ENCODE results near the gene DIMT1. TPM values are rescaled to one million over a fixed set of nuclear protein-coding genes. Genes with fewer than 3 reads are reported as not detected.

The DIMT1 gene
- total RNA-seq, result 23.7 and 29.1 TPM in 2 replicates

DNA sequence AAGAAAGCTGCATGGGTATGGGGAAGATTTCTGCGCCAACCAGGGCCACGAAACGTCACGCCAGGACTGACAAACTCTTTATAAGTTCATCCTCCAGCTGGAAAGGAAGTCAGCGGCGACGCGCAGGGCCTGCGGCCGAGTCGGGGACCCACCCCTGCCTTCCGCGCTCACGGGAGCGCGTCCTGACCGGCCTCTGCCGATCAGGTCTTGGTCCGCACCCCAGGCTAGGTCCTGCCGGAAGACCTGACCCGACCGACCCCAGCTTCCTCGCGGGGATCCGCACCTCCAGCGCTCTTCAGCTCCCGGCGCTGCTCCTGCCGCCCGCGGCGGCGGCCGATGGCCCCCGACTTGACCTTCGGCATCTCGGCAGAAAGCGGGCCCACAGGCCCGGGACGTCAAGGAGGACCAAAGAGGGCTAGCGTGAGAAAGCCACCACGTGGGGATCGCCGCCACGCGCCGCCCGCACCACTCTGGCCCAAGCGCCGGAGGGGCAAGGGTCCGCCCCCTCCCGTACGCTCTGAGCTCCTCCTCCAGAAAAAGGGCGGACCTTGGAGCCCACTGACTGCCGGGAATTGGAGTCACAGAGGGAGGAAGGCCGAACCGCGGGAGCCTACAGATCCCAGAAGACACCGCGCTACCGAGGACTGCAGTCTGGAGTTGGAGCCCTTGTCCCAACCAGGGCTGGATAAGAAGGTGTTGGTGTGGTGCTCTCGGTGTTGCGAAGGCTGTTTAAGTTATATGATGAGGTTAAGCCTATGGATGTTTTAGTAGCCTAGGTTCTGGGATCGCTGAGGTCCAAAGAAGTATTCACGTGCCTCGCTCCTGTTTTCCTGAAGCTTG is at the start of gene DIMT1:
Gene DIMT1 (minus strand): TSS at position 495 of the 840 bp plus-strand sequence. CDS start 133 bp downstream, at position 362.

GRCh38 chr5:62412549-62413329 is 9.0 kb upstream of the DIMT1 start, which contains the start of gene IPO11:
TSS of gene IPO11 (plus strand) at chr5:62412763. CDS start at chr5:62437280, 24,517 bp downstream.

Other genes starting within 250 kb of the DIMT1 start
- gene KIF2A, start 97.7 kb downstream of the DIMT1 start, total RNA-seq, result 45.0 and 53.0 TPM in 2 replicates
- 23.1 and 24.3 TPM in 2 replicates for gene IPO11, start 8.9 kb upstream of the DIMT1 start, total RNA-seq
- 0.93 and 1.3 TPM in 2 replicates for gene LRRC70, start 174.9 kb upstream of the DIMT1 start, total RNA-seq

Data from aortic smooth muscle cell (primary cell).